Muscle of leg (tissue), 16 donors: ENCODE results near the gene ST6GALNAC4. TPM values are rescaled to one million over a fixed set of nuclear protein-coding genes. Genes with fewer than 3 reads are reported as not detected.

Source experiments
- DNase-seq: peaks from one replicate; pipeline ENCODE4 v3.0.0; 2013
- H3K27ac ChIP-seq: one replicate; pipeline ENCODE4 v1.5.1; 2013; ENCODE audit warnings: mild to moderate bottlenecking, low read length, control low read depth
- H3K27me3 ChIP-seq: one replicate; pipeline ENCODE4 v1.6.1; 2013; ENCODE audit warnings: low read length; ENCODE audit not compliant: control insufficient read depth, insufficient read depth
- H3K36me3 ChIP-seq: one replicate; pipeline ENCODE4 v1.6.1; 2013; ENCODE audit warnings: low read length; ENCODE audit not compliant: control insufficient read depth, insufficient read depth
- H3K4me1 ChIP-seq: one replicate; pipeline ENCODE4 v1.6.1; 2013; ENCODE audit warnings: low read length; ENCODE audit not compliant: control insufficient read depth, insufficient read depth
- H3K4me3 ChIP-seq: one replicate; pipeline ENCODE4 v1.5.1; 2013; ENCODE audit warnings: low read length, control low read depth
- H3K9me3 ChIP-seq: replicated peaks from 2 replicates; pipeline ENCODE4 v1.6.1; 2013; ENCODE audit warnings: low read depth, low read length; ENCODE audit not compliant: control insufficient read depth
- WGBS: methylation state at CpG from one replicate; pipeline ENCODE4 v1.1.5; 2013; ENCODE audit warnings: missing lambda C conversion rate; ENCODE audit not compliant: insufficient coverage; 5-methylcytosine and 5-hydroxymethylcytosine counted together
- long read RNA-seq, 11 donors: transcript quantifications; one replicate each; lab custom pipeline, GENCODE V29; 2026
- polyA plus RNA-seq, 8 donors: library from polyadenylated mRNA; unstranded; fragments of 120-200 nt; gene quantifications; one replicate each; pipeline versions ENCODE4 v1.2.1 to v1.2.3, GENCODE V29; 2013; ENCODE audit warnings: inconsistent platforms in 1 of 8, low replicate concordance in 1 of 8; ENCODE audit not compliant: insufficient read length in 8 of 8, insufficient read depth in 1 of 8
- total RNA-seq: library from RNA; stranded (reverse); fragments of 120-200 nt; gene quantifications from one replicate; pipeline ENCODE4 v1.2.4, GENCODE V29; 2013

Gene ST6GALNAC4
- 21.0 TPM for total RNA-seq
- polyA plus RNA-seq: 10 to 100 TPM; 23.2 to 41.0 (median 31.2) TPM
- long read RNA-seq, donor 1, partial matches to known transcripts: 0 of 5 reads
- long read RNA-seq, donor 1, other reads (novel, unspliced or antisense): 0 of 5 reads
- long read RNA-seq, donor 2, partial matches to known transcripts: 0 of 2 reads
- long read RNA-seq, donor 2, other reads (novel, unspliced or antisense): 0 of 2 reads
- long read RNA-seq, donor 3, transcript ST6GALNAC4-201 (6 exons, 1,691 nt): major isoform, 11 of 12 reads
- long read RNA-seq, donor 3, partial matches to known transcripts: 0 of 12 reads
- long read RNA-seq, donor 3, other reads (novel, unspliced or antisense): 0 of 12 reads
- long read RNA-seq, donor 4, transcript ST6GALNAC4-201 (6 exons, 1,691 nt): major isoform, 7 of 12 reads
- long read RNA-seq, donor 4, partial matches to known transcripts: 5 of 12 reads
- long read RNA-seq, donor 4, other reads (novel, unspliced or antisense): 0 of 12 reads
- long read RNA-seq, donor 5, transcript ST6GALNAC4-201 (6 exons, 1,691 nt): major isoform, 15 of 19 reads
- long read RNA-seq, donor 5, partial matches to known transcripts: 0 of 19 reads
- long read RNA-seq, donor 5, other reads (novel, unspliced or antisense): 0 of 19 reads
- long read RNA-seq, donor 6, transcript ST6GALNAC4-201 (6 exons, 1,691 nt): major isoform, 6 of 15 reads
- long read RNA-seq, donor 6, partial matches to known transcripts: 0 of 15 reads
- long read RNA-seq, donor 6, other reads (novel, unspliced or antisense): 6 of 15 reads
- long read RNA-seq, donor 7, transcript ST6GALNAC4-201 (6 exons, 1,691 nt): major isoform, 5 of 7 reads
- long read RNA-seq, donor 7, partial matches to known transcripts: 0 of 7 reads
- long read RNA-seq, donor 7, other reads (novel, unspliced or antisense): 0 of 7 reads
- long read RNA-seq, donor 8, transcript ST6GALNAC4-201 (6 exons, 1,691 nt): major isoform, 5 of 5 reads
- long read RNA-seq, donor 8, partial matches to known transcripts: 0 of 5 reads
- long read RNA-seq, donor 8, other reads (novel, unspliced or antisense): 0 of 5 reads
- long read RNA-seq, donor 9, transcript ST6GALNAC4-201 (6 exons, 1,691 nt): major isoform, 9 of 13 reads
- long read RNA-seq, donor 9, partial matches to known transcripts: 0 of 13 reads
- long read RNA-seq, donor 9, other reads (novel, unspliced or antisense): 0 of 13 reads
- long read RNA-seq, donor 10, transcript ST6GALNAC4-201 (6 exons, 1,691 nt): major isoform, 5 of 7 reads
- long read RNA-seq, donor 10, partial matches to known transcripts: 0 of 7 reads
- long read RNA-seq, donor 10, other reads (novel, unspliced or antisense): 0 of 7 reads
- long read RNA-seq, donor 11, transcript ST6GALNAC4-201 (6 exons, 1,691 nt): major isoform, 7 of 9 reads
- long read RNA-seq, donor 11, partial matches to known transcripts: 0 of 9 reads
- long read RNA-seq, donor 11, other reads (novel, unspliced or antisense): 0 of 9 reads

GRCh38 chr9:127916720-127917581 lies at the start of gene ST6GALNAC4:
Gene ST6GALNAC4, minus strand, starts transcription at chr9:127917041. Its CDS starts 622 bp downstream, at chr9:127916419.
- Histone ChIP-seq H3K36me3 (peaks cover 20% of the 10 kb centered on the region), H3K4me3 (peak within 1 kb of the TSS; percentile 53), H3K9me3 (no peaks in the 10 kb centered on the region), H3K27me3 (peaks cover 3% of the 10 kb centered on the region), H3K27ac (peak within 1 kb of the TSS; percentile 90), H3K4me1 (peaks cover 47% of the 10 kb centered on the region)
- peak; percentile 96 for DNase-seq
- 1% methylated on average over 65 of the region's 71 CpGs for WGBS

- no peaks in the 10 kb centered on the region for H3K27me3 ChIP-seq
- H3K9me3 ChIP-seq: no peaks in the 10 kb centered on the region
- no peaks in the 10 kb centered on the region for H3K36me3 ChIP-seq
- WGBS: 58% methylated on average over 4 of the region's 6 CpGs
- no peak overlapping the region for H3K4me3 ChIP-seq
- H3K27ac ChIP-seq: peak overlapping the region; percentile 99
- no peak for DNase-seq
- H3K4me1 ChIP-seq: peaks cover 80% of the 10 kb centered on the region
These were observed 49.1 kb upstream of the ST6GALNAC4 start for GRCh38 chr9:127965953-127966352.

- WGBS: 67% methylated on average over 11 of the region's 19 CpGs
- H3K27me3 ChIP-seq: no peaks in the 10 kb centered on the region
- no peaks in the 10 kb centered on the region for H3K9me3 ChIP-seq
- H3K36me3 ChIP-seq: no peaks in the 10 kb centered on the region
- peak overlapping the region; percentile 74 for H3K27ac ChIP-seq
- no peak overlapping the region for H3K4me3 ChIP-seq
- no peak for DNase-seq
- H3K4me1 ChIP-seq: peaks cover 65% of the 10 kb centered on the region
These were observed 46.7 kb upstream of the ST6GALNAC4 start for GRCh38 chr9:127963359-127964064.

- H3K36me3 ChIP-seq: no peaks in the 10 kb centered on the region
- no peak overlapping the region for H3K4me3 ChIP-seq
- peak overlapping the region; percentile 74 for H3K27ac ChIP-seq
- WGBS: 72% methylated on average over 3 of the region's 3 CpGs
- H3K27me3 ChIP-seq: no peaks in the 10 kb centered on the region
- H3K4me1 ChIP-seq: peaks cover 60% of the 10 kb centered on the region
- DNase-seq: no peak
- no peaks in the 10 kb centered on the region for H3K9me3 ChIP-seq
These were observed 46.2 kb upstream of the ST6GALNAC4 start for GRCh38 chr9:127963041-127963358.

GRCh38 chr9:127962278-127962677 lies 45.4 kb upstream of the ST6GALNAC4 start:
- no peak for DNase-seq
- no CpG with 5 or more reads among the region's 3 CpGs for WGBS
- Histone ChIP-seq H3K4me1 (peaks cover 55% of the 10 kb centered on the region), H3K27ac (peak overlapping the region; percentile 4), H3K4me3 (no peak overlapping the region), H3K27me3 (no peaks in the 10 kb centered on the region), H3K36me3 (no peaks in the 10 kb centered on the region), H3K9me3 (peaks cover 2% of the 10 kb centered on the region)

- H3K4me3 ChIP-seq: no peak overlapping the region
- peak overlapping the region; percentile 4 for H3K27ac ChIP-seq
- peaks cover 49% of the 10 kb centered on the region for H3K4me1 ChIP-seq
- no peak for DNase-seq
- no peaks in the 10 kb centered on the region for H3K36me3 ChIP-seq
- H3K27me3 ChIP-seq: no peaks in the 10 kb centered on the region
- WGBS: 94% methylated on average over 13 of the region's 13 CpGs
- H3K9me3 ChIP-seq: peaks cover 2% of the 10 kb centered on the region
These were observed 44.8 kb upstream of the ST6GALNAC4 start for GRCh38 chr9:127961613-127962155.

GRCh38 chr9:127961155-127961490 lies 44.3 kb upstream of the ST6GALNAC4 start:
- Histone ChIP-seq H3K27me3 (no peaks in the 10 kb centered on the region), H3K36me3 (no peaks in the 10 kb centered on the region), H3K27ac (no peak overlapping the region), H3K4me1 (peaks cover 43% of the 10 kb centered on the region), H3K4me3 (no peak overlapping the region), H3K9me3 (peaks cover 2% of the 10 kb centered on the region)
- DNase-seq: no peak
- 63% methylated on average over 1 of the region's 2 CpGs for whole genome bisulfite sequencing

- Histone ChIP-seq H3K27ac (peak overlapping the region; percentile 40), H3K4me1 (peaks cover 40% of the 10 kb centered on the region), H3K36me3 (no peaks in the 10 kb centered on the region), H3K9me3 (peaks cover 2% of the 10 kb centered on the region), H3K4me3 (no peak overlapping the region), H3K27me3 (no peaks in the 10 kb centered on the region)
- DNase-seq: no peak
- 38% methylated on average over 9 of the region's 11 CpGs for WGBS
These were observed 43.7 kb upstream of the ST6GALNAC4 start for GRCh38 chr9:127960410-127961154.
